HG03457 (cell line): ENCODE measurements around the gene STAP2.
"Not testable (repeated sequence)": the region's sequence is repeated elsewhere in the genome, so short reads cannot be mapped to it uniquely, and the experiment has no call there.

Experiments
- ATAC-seq: cut with Tn5 transposase; IDR thresholded peaks from one replicate; pipeline ENCODE4 v1.9.1; 2021; ENCODE audit warnings: moderate number of reproducible peaks; ENCODE audit not compliant: unreplicated experiment

STAP2 gene

GRCh38 chr19:4278010-4278409 lies 60.6 kb downstream of the STAP2 start:
- ATAC-seq: no peak

DNA sequence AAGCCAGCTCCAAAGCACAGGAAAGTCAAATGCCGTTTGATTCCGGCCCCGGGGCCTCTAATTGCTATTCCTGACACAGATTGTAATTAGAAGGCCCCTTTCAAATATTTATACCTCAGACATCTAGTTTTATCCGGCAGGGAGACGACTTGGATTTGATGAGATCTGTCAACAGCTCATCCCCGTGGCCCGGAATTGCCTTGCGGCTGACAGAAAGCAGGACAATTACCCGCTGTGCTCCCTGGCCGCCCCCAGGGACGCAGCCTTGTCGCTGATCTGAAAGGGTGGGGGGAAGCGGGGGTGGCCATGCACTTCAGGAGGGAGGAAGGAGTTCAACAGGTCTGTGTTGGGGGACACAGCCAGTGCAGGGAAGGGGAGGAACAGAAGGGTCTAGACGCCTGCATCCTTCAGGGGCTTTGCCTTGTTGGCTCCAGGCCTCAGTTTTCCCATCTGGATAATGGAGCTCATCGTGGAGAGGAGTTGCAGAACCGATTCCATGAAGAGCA lies 61.4 kb downstream of the STAP2 start:
- ATAC-seq: no peak

DNA sequence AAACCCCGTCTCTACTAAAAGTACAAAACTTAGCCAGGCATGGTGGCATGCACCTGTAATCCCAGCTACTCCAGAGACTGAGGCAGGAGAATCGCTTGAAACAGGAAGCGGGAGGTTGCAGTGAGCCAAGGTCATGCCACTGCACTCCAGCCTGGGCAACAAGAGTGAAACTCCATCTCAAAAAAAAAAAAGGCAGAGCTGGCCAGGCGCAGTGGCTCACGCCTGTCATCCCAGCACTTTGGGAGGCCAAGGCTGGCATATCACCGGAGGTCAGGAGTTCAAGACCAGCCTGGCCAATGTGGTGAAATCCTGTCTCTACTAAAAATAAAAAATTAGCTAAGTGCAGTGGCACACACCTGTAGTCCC lies 64.3 kb downstream of the STAP2 start:
- ATAC-seq: not testable (repeated sequence)
